Vagina (tissue), 2 donors: Measurements from ENCODE around the gene PDE7B.

ENCODE experiments used
- CTCF ChIP-seq, 3 experiments: fragments of 450-650 bp in 2 of 3; fragments of 200-600 bp in 1 of 3; sonication (generic) in 1 of 3; IDR thresholded peaks; one replicate each; pipeline ENCODE4 v1.5.1; 2017 to 2019; ENCODE audit warnings: antibody characterized with exemption in 3 of 3, mild to moderate bottlenecking in 2 of 3, moderate library complexity in 2 of 3
- POLR2A ChIP-seq, 2 donors: fragments of 450-650 bp; IDR thresholded peaks; one replicate each; pipeline ENCODE4 v1.6.1; 2017; ENCODE audit warnings: antibody characterized with exemption in 2 of 2, mild to moderate bottlenecking in 2 of 2, moderate library complexity in 2 of 2

- TF ChIP-seq CTCF (IDR thresholded peaks at IDR 0.05) (no peak), POLR2A (IDR thresholded peaks at IDR 0.05) (no peak)
These were observed 323.0 kb downstream of the PDE7B start for GRCh38 chr6:136174510-136174909.
